ENCODE data around the gene PROC. TPM values are rescaled to one million over a fixed set of nuclear protein-coding genes. Genes with fewer than 3 reads are reported as not detected.

Gene PROC
- total and polyA plus RNA-seq, 2 of the 4 experiments (the other 2 are of a cell fraction), result 0.07 TPM; not detected in 1

DNA sequence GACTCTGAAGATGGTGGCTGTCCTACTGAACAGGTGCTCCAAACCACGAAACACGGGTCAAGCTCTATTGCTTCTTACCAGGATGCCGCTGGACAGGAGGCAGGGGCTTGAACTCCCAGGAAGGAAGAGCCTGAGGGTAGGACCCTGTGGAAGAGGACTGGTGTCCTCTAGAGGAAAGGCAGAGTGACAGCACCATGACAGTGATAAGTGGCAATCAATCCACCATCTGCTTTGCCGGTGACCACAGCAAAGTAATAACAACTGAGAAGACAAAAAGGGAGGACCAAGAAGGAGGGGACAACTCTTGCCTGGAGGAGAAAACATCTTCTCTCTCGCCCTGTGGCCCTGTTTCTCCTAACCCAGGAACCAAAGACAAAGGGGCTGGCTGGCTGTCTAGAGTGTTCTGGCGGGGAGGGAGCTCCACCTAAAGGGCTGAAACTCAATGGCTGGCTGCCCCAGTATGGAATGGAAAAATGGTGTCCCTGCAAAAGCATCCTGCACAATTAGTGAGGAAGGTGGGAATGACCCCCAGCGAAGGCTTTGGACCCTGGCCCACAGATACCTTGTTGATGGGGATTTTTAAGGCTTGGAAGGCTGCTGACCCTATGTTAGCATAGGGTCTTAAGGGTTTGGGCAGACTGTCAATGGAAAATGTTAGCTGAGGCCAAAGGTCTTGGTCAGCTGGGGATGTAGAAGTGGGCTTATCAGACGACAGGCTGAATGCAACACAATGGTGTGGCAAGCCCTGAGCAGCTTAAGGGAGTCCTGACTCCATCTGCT, 35.4 kb downstream of the PROC start:
- H2AK5ac ChIP-seq (ENCODE audit: low read depth, low read length), result no peak overlapping the region
- no peak overlapping the region for H3K27ac ChIP-seq (ENCODE audit: insufficient read depth, low read length)
- peak overlapping the region; percentile 8 for H2AFZ ChIP-seq (replicated peaks; ENCODE audit: low read length, poor library complexity)
- H3K9me1 ChIP-seq (ENCODE audit: insufficient read depth, low read length), result no peaks in the 10 kb centered on the region; the same call in 1 of the 2 replicates
- no peaks in the 10 kb centered on the region for H3K9me3 ChIP-seq (ENCODE audit: control insufficient read depth, insufficient read depth, low read length)
- intact Hi-C loops (cut with micrococcal nuclease) (no loop called here), in situ Hi-C loops (cut with MboI; ENCODE audit: low sequenced_read_pairs) (no loop called here), dilution Hi-C loops (cut with HindIII; ENCODE audit: low sequenced_read_pairs, unreplicated experiment) (no loop called here)
- CTCF ChIA-PET, result interaction anchor here (0.6 to 1.9 kb wide), 2 partner anchors 26 to 117 kb away, joined by 3 to 6 read pairs; no protein-coding TSS in a partner anchor
- no peak overlapping the region for H3K4me3 ChIP-seq (ENCODE audit: insufficient read depth, low read depth, low read length)
- H3K18ac ChIP-seq (ENCODE audit: low read depth, low read length), result no peak overlapping the region
- no peak overlapping the region for H4K8ac ChIP-seq (ENCODE audit: low read depth in 2 of 2, low read length in 2 of 2)
- H3K56ac ChIP-seq (ENCODE audit: extremely low read depth, insufficient read depth, low read length), result no peak overlapping the region
- WGBS, 2 experiments (ENCODE audit: extremely low coverage in 2 of 2, insufficient read length in 1 of 2), result 100% methylated on average over 5 of the region's 8 CpGs; no CpG with 5 or more reads in 1 of the 2 experiments
- TF ChIP-seq POLR2A (IDR thresholded peaks at IDR 0.05; ENCODE audit: low read depth, low read length) (no peak), RAD21 (IDR thresholded peaks at IDR 0.05; ENCODE audit: low read length) (peak; percentile 19; the same call in 1 of the 2 replicates)
- no peaks in the 10 kb centered on the region for H3K36me3 ChIP-seq (ENCODE audit: control insufficient read depth, insufficient read depth, low read length)
- H4K5ac ChIP-seq (ENCODE audit: low read depth, low read length), result no peak overlapping the region
- H3K4ac ChIP-seq (ENCODE audit: low read depth, low read length), result no peak overlapping the region
- no peak overlapping the region for H2BK20ac ChIP-seq (ENCODE audit: low read depth, low read length)
- H4K20me1 ChIP-seq (ENCODE audit: insufficient read depth, low read length), result no peaks in the 10 kb centered on the region
- H3K4me2 ChIP-seq (ENCODE audit: low read depth, low read length), result no peak overlapping the region
- no peak overlapping the region for H3K23ac ChIP-seq (ENCODE audit: low read depth, low read length)
- H4K91ac ChIP-seq (ENCODE audit: insufficient read depth, low read depth, low read length), result no peak overlapping the region
- ATAC-seq (ENCODE audit: low read depth) (no peak; the same call in 1 of the 2 replicates), DNase-seq (no peak)
- H2AK9ac ChIP-seq (replicated peaks; ENCODE audit: low read depth, low read length, poor library complexity), result no peak overlapping the region
- no peak overlapping the region for H2BK5ac ChIP-seq (ENCODE audit: low read depth, low read length, poor library complexity, severe bottlenecking)
- H2BK120ac ChIP-seq (ENCODE audit: low read depth, low read length), result no peak overlapping the region
- H3K9ac ChIP-seq (ENCODE audit: low read depth, low read length), result no peak overlapping the region
- H3K27me3 ChIP-seq (ENCODE audit: control insufficient read depth, insufficient read depth, low read length), result no peaks in the 10 kb centered on the region
- no peak overlapping the region for H2BK15ac ChIP-seq (ENCODE audit: low read depth, low read length)
- BruUV-seq (replicated peaks), result no TSS peak
- H3K79me1 ChIP-seq (ENCODE audit: low read depth in 1 of 2, low read length in 2 of 2), result no peaks in the 10 kb centered on the region
- 0 out of 2 replicates have a peak, but pooled peaks cover 4% of the 10 kb centered on the region for H3K4me1 ChIP-seq (ENCODE audit: control insufficient read depth, insufficient read depth, low read length)
- POLR2A ChIA-PET (ENCODE audit: unreplicated experiment), result no interaction called here
- H3K14ac ChIP-seq (replicated peaks; ENCODE audit: low read depth, low read length), result no peak overlapping the region

All from IMR-90 (cell line).